ENCODE data around the gene USP26.
"Not testable (repeated sequence)": the region's sequence is repeated elsewhere in the genome, so short reads cannot be mapped to it uniquely, and the experiment has no call there.

USP26 gene

GRCh38 chrX:133018229-133018628, 78.7 kb downstream of the USP26 start:
- no peak for DNase-seq (ENCODE audit: low read depth in 3 of 3)

GRCh38 chrX:133007458-133007857, 89.5 kb downstream of the USP26 start:
- DNase-seq (ENCODE audit: low read depth in 3 of 3) = no peak

GRCh38 chrX:133005616-133006015, 91.3 kb downstream of the USP26 start:
- no peak for DNase-seq (ENCODE audit: low read depth in 3 of 3)

GRCh38 chrX:133005042-133005441, 91.9 kb downstream of the USP26 start:
- DNase-seq (ENCODE audit: low read depth in 3 of 3) = no peak

- DNase-seq (ENCODE audit: low read depth in 3 of 3) = no peak
Measured at GRCh38 chrX:132999209-132999608, 97.7 kb downstream of the USP26 start.

GRCh38 chrX:132990835-132991234, 106.1 kb downstream of the USP26 start:
- DNase-seq (ENCODE audit: low read depth in 3 of 3) = no peak

- no peak for DNase-seq (ENCODE audit: low read depth in 3 of 3)
Measured at GRCh38 chrX:132986556-132986955, 110.4 kb downstream of the USP26 start.

- DNase-seq (ENCODE audit: low read depth in 3 of 3) = no peak
Measured at GRCh38 chrX:132984058-132984650, 112.8 kb downstream of the USP26 start.

GRCh38 chrX:132983496-132983895, 113.4 kb downstream of the USP26 start:
- no peak for DNase-seq (ENCODE audit: low read depth in 3 of 3)

- DNase-seq (ENCODE audit: low read depth in 3 of 3) = not testable (repeated sequence)
Measured at GRCh38 chrX:132980035-132980434, 116.9 kb downstream of the USP26 start.
